ENCODE results near the gene CYB5R4. TPM values are rescaled to one million over a fixed set of nuclear protein-coding genes. Genes with fewer than 3 reads are reported as not detected.

The CYB5R4 gene
- total RNA-seq, 1 donor from 2014 or later: 35.4 TPM

- Histone ChIP-seq H3K4me1 (no peaks in the 10 kb centered on the region), H3K4me3 (no peak overlapping the region), H3K27ac (no peak overlapping the region), H3K36me3 (no peaks in the 10 kb centered on the region), H3K27me3 (ENCODE audit: low read depth) (no peaks in the 10 kb centered on the region), H3K9me3 (no peaks in the 10 kb centered on the region)
- no peak for DNase-seq
- ATAC-seq: no peak
- no peak for TF ChIP-seq CTCF (IDR thresholded peaks at IDR 0.05)
- intact Hi-C loops (cut with DNase I): no loop called here
Observed at GRCh38 chr6:83873869-83874268, 14.4 kb downstream of the CYB5R4 start.

GRCh38 chr6:83875843-83876242 is 16.4 kb downstream of the CYB5R4 start:
- H3K36me3 ChIP-seq: no peaks in the 10 kb centered on the region
- no peak overlapping the region for H3K4me3 ChIP-seq
- no peak for DNase-seq
- no peaks in the 10 kb centered on the region for H3K27me3 ChIP-seq (ENCODE audit: low read depth)
- no peaks in the 10 kb centered on the region for H3K9me3 ChIP-seq
- intact Hi-C loops (cut with DNase I): no loop called here
- H3K4me1 ChIP-seq: no peaks in the 10 kb centered on the region
- no peak overlapping the region for H3K27ac ChIP-seq
- TF ChIP-seq CTCF (IDR thresholded peaks at IDR 0.05): no peak
- ATAC-seq: no peak

GRCh38 chr6:83878902-83879644 is 19.6 kb downstream of the CYB5R4 start:
- ATAC-seq (no peak), DNase-seq (no peak)
- Histone ChIP-seq H3K27ac (no peak overlapping the region), H3K27me3 (ENCODE audit: low read depth) (no peaks in the 10 kb centered on the region), H3K4me3 (no peak overlapping the region), H3K36me3 (no peaks in the 10 kb centered on the region), H3K4me1 (no peaks in the 10 kb centered on the region), H3K9me3 (no peaks in the 10 kb centered on the region)
- no peak for TF ChIP-seq CTCF (IDR thresholded peaks at IDR 0.05)
- intact Hi-C loops (cut with DNase I): no loop called here

- H3K27ac ChIP-seq: no peak overlapping the region
- no peak overlapping the region for H3K4me3 ChIP-seq
- no peak for ATAC-seq
- no peaks in the 10 kb centered on the region for H3K36me3 ChIP-seq
- no peak for TF ChIP-seq CTCF (IDR thresholded peaks at IDR 0.05)
- H3K4me1 ChIP-seq: peaks cover 4% of the 10 kb centered on the region
- intact Hi-C loops (cut with DNase I): loop anchor here (5.0 kb wide), 1 partner anchor 333 kb away; no protein-coding TSS in a partner anchor
- H3K27me3 ChIP-seq (ENCODE audit: low read depth): no peaks in the 10 kb centered on the region
- no peak for DNase-seq
- H3K9me3 ChIP-seq: no peaks in the 10 kb centered on the region
Observed at GRCh38 chr6:83879746-83880145, 20.3 kb downstream of the CYB5R4 start.

- DNase-seq (no peak), ATAC-seq (no peak)
- Histone ChIP-seq H3K9me3 (no peaks in the 10 kb centered on the region), H3K27me3 (ENCODE audit: low read depth) (no peaks in the 10 kb centered on the region), H3K4me1 (peaks cover 5% of the 10 kb centered on the region), H3K4me3 (no peak overlapping the region), H3K27ac (no peak overlapping the region), H3K36me3 (no peaks in the 10 kb centered on the region)
- TF ChIP-seq CTCF (IDR thresholded peaks at IDR 0.05): no peak
- intact Hi-C loops (cut with DNase I): loop anchor here (5.0 kb wide), 1 partner anchor 329 kb away; no protein-coding TSS in a partner anchor
Observed at GRCh38 chr6:83883240-83883639, 23.8 kb downstream of the CYB5R4 start.

Data from lower lobe of right lung (tissue), 2 donors.